ENCODE measurements around the gene WIPF3. TPM values are rescaled to one million over a fixed set of nuclear protein-coding genes. Genes with fewer than 3 reads are reported as not detected.

WIPF3 gene, protein sequence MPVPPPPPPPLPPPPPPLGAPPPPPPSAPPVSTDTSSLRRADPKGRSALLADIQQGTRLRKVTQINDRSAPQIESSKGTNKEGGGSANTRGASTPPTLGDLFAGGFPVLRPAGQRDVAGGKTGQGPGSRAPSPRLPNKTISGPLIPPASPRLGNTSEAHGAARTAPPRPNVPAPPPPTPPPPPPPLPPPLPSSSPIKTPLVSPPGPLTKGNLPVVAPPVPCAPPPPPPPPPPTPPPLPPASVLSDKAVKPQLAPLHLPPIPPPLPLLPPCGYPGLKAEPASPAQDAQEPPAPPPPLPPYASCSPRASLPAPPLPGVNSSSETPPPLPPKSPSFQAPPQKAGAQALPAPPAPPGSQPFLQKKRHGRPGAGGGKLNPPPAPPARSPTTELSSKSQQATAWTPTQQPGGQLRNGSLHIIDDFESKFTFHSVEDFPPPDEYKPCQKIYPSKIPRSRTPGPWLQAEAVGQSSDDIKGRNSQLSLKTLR
- total RNA-seq (10 to 100 TPM in 3 of 10 donors, 1 to 10 TPM in 7; 4.4 to 15.4 (median 7.7) TPM), polyA plus RNA-seq (1 to 10 TPM; 1.1 to 6.7 TPM)
- long read RNA-seq, donor 1, partial matches to known transcripts, result 1 of 2 reads
- long read RNA-seq, donor 1, other reads (novel, unspliced or antisense), result 1 of 2 reads
- long read RNA-seq, donor 2, partial matches to known transcripts, result 0 of 3 reads
- long read RNA-seq, donor 2, other reads (novel, unspliced or antisense), result 3 of 3 reads
- long read RNA-seq, donor 3, partial matches to known transcripts, result 1 of 12 reads
- long read RNA-seq, donor 3, other reads (novel, unspliced or antisense), result 11 of 12 reads

DNA sequence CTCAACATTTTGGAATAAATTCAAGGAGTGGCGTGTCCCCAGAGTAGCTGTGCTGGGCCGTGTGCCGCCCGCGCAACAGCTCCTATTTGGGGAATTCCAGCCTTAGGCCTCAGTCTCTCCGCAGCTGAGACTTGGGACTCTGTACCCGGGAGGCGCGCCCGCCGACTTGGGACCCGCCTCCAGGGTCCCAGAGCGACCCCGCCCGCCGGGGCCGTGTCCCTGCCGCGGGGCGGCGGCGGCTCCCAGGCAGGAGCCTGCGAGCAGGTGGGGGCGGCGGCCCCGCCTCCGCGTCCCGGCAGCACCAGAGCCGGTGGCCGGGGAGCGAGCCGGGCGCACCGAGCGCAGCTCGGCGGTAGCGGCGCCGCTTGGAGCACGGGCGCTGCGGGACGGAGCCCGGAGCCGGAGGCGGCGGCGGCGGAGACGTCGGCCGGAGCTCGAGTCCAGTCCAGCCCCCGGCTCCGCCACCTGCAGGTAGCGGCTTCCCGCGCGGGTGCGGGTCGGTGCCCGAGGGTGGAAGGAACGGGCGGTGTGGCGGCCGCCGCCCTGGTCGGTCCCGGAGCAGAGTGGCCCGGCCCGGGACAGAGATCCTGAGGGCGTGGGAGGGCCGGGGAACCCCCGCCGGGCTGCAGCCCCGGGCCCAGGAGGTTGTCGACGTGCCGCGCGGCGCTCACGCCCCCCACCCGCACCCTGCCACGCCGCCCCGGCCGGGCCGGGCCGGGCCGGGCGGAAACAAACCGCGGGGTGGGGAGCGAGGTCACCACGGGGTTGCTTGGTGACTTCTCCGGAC lies at the start of gene WIPF3:
WIPF3 (plus strand) TSS at position 301 of the 787 bp plus-strand sequence. CDS start 28,217 bp downstream, outside the sequence.
- H3K27ac ChIP-seq, result peak within 1 kb of the TSS; percentile 17 to 83 (median 74)
- DNase-seq, result peak; percentile 14 to 44
- H3K4me3 ChIP-seq, result peak within 1 kb of the TSS; percentile 0 to 84 (median 64)
- TF ChIP-seq, protein P1, sequence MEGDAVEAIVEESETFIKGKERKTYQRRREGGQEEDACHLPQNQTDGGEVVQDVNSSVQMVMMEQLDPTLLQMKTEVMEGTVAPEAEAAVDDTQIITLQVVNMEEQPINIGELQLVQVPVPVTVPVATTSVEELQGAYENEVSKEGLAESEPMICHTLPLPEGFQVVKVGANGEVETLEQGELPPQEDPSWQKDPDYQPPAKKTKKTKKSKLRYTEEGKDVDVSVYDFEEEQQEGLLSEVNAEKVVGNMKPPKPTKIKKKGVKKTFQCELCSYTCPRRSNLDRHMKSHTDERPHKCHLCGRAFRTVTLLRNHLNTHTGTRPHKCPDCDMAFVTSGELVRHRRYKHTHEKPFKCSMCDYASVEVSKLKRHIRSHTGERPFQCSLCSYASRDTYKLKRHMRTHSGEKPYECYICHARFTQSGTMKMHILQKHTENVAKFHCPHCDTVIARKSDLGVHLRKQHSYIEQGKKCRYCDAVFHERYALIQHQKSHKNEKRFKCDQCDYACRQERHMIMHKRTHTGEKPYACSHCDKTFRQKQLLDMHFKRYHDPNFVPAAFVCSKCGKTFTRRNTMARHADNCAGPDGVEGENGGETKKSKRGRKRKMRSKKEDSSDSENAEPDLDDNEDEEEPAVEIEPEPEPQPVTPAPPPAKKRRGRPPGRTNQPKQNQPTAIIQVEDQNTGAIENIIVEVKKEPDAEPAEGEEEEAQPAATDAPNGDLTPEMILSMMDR (IDR thresholded peaks at IDR 0.05), result no peak
- intact Hi-C loops (cut with DNase I), result loop anchor here in 3 of 10 donors (5.0 to 10.0 kb wide), 3 partner anchors 49 to 61 kb away; no protein-coding TSS in a partner anchor
- peaks cover 0 to 16% (median 15%) of the 10 kb centered on the region in 9 donors for H3K4me1 ChIP-seq
- H3K36me3 ChIP-seq, result no peaks in the 10 kb centered on the region
- H3K27me3 ChIP-seq, result peaks cover 0 to 68% (median 0%) of the 10 kb centered on the region in 7 donors
- ATAC-seq, result peak; percentile 56 to 86 (median 75)
- H3K9me3 ChIP-seq, result no peaks in the 10 kb centered on the region
- 1% methylated on average over 66 to 99 of the region's 99 CpGs for WGBS, 2 donors

DNA sequence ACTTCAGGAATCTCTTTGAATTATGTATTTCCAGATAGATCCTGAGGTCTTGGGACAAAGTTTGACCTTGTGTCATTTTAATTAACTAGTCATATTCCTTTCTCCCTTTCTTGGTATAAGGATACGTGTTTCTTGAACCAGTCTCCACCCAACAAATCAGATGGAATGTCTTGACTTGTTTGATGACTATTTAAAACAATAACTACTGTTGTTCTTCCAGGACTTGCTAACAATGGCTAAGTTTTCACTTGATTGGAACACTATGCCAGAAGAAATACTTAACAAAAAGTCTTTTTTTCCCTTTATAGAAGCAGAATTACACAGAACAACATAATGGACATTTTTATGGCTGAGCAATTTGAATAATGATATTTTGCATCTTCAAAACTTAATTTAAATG lies 43.0 kb upstream of the WIPF3 start:
- intact Hi-C loops (cut with DNase I), result loop anchor here in 1 of 10 donors (5.0 kb wide), 1 partner anchor 304 kb away; no protein-coding TSS in a partner anchor
- 50 to 61% methylated on average over 1 of the region's 1 CpG for WGBS, 2 donors
- Histone ChIP-seq H3K4me3 (no peak overlapping the region), H3K9me3 (no peaks in the 10 kb centered on the region), H3K27me3 (peaks cover 0 to 4% (median 0%) of the 10 kb centered on the region in 7 donors), H3K27ac (no peak overlapping the region), H3K4me1 (peaks cover 0 to 5% (median 0%) of the 10 kb centered on the region in 9 donors), H3K36me3 (no peaks in the 10 kb centered on the region)
- ATAC-seq (no peak), DNase-seq (no peak)
- TF ChIP-seq, protein P1 (IDR thresholded peaks at IDR 0.05), result no peak

DNA sequence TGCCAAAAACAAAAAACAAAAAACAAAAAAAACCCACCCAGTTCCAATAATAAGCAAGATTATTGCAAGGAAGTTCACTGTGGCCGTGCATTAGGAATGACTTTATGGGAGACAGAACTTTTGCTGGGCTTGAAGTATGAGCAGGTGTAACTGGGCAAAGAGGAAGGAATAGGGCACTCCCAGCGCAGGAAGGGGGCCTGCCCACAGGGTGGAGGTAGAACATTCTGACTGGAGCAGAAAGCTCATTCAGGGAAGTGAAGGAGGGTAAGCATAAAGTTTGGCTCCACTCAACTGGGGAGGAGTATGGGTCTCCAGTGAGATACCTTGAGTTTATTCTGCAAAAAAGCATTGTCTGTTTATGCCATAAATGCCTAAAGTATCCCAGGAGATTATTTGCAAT lies 42.1 kb upstream of the WIPF3 start:
- intact Hi-C loops (cut with DNase I), result loop anchor here in 1 of 10 donors (5.0 kb wide), 1 partner anchor 303 kb away; no protein-coding TSS in a partner anchor
- Histone ChIP-seq H3K36me3 (no peaks in the 10 kb centered on the region), H3K27me3 (peaks cover 0 to 4% (median 0%) of the 10 kb centered on the region in 7 donors), H3K27ac (no peak overlapping the region), H3K9me3 (no peaks in the 10 kb centered on the region), H3K4me1 (peaks cover 0 to 5% (median 0%) of the 10 kb centered on the region in 9 donors), H3K4me3 (no peak overlapping the region)
- TF ChIP-seq, protein P1 (IDR thresholded peaks at IDR 0.05), result peak in 6 of 9 donors; percentile 6 to 42 (median 32)
- 62 to 81% methylated on average over 2 of the region's 2 CpGs for WGBS, 2 donors
- ATAC-seq, result no peak
- DNase-seq, result no peak

All from heart right ventricle (tissue), 16 donors.